Body of pancreas (tissue), 4 donors: ENCODE data around the gene SPINT1. TPM values are rescaled to one million over a fixed set of nuclear protein-coding genes. Genes with fewer than 3 reads are reported as not detected.
A peak's percentile ranks its signal among the peaks of the same experiment; 100 is the strongest.

Experiments
- ATAC-seq: fragments of 150-250 bp; one replicate; pipeline ENCODE4 v1.9.1; 2016
- DNase-seq, 4 donors: peaks; one replicate each; pipeline ENCODE4 v3.0.0-alpha.2; 2019
- H3K27ac ChIP-seq, 4 donors: fragments of 200-600 bp; sonication (generic); 1 replicate in 3 of 4; 2 replicates in 1 of 4; pipeline versions ENCODE4 v1.5.1 to v1.6.1; 2016 to 2019; ENCODE audit warnings: mild to moderate bottlenecking in 1 of 4, mixed read lengths in 1 of 4, moderate library complexity in 1 of 4
- H3K27me3 ChIP-seq, 2 donors: fragments of 200-600 bp; sonication (generic); one replicate each; pipeline ENCODE4 v1.6.0; 2016; ENCODE audit warnings: mild to moderate bottlenecking in 1 of 2
- H3K36me3 ChIP-seq, 2 donors: fragments of 200-600 bp; sonication (generic); replicated peaks in 1 of 2; 2 replicates each; pipeline ENCODE4 v1.5.1; 2016; ENCODE audit warnings: low read depth in 2 of 2; ENCODE audit not compliant: insufficient read depth in 1 of 2
- H3K4me1 ChIP-seq: fragments of 200-600 bp; sonication (generic); one replicate; pipeline ENCODE4 v1.6.0; 2016
- H3K4me3 ChIP-seq, 2 donors: fragments of 200-600 bp; sonication (generic); 1 replicate in 1 of 2; 2 replicates in 1 of 2; pipeline ENCODE4 v1.5.1; 2016 to 2019
- H3K9me3 ChIP-seq, 3 donors: fragments of 200-600 bp; sonication (generic); 1 replicate in 2 of 3; 2 replicates in 1 of 3; pipeline ENCODE4 v1.5.1; 2016
- CTCF ChIP-seq, 7 experiments: fragments of 450-650 bp in 4 of 7; fragments of 200-600 bp in 3 of 7; sonication (generic) in 3 of 7; IDR thresholded peaks; one replicate each; pipeline ENCODE4 v1.5.1; 2016 to 2019; ENCODE audit warnings: antibody characterized with exemption in 7 of 7
- POLR2A ChIP-seq, 3 donors: fragments of 450-650 bp; IDR thresholded peaks; one replicate each; pipeline ENCODE4 v1.6.1; 2016; ENCODE audit warnings: antibody characterized with exemption in 3 of 3, mild to moderate bottlenecking in 2 of 3
- WGBS, 2 donors: methylation state at CpG; one replicate each; pipeline ENCODE4 v1.1.5; 2017; 5-methylcytosine and 5-hydroxymethylcytosine counted together
- intact Hi-C: fragments of 100-400 bp; cut with DNase I; formaldehyde crosslinking; loops from one replicate; pipeline ENCODE4 v1.15.1; 2023
- total RNA-seq, 2 donors: library from RNA; depleted of rRNA; stranded (reverse); fragments of >200 nt; gene quantifications; one replicate each; pipeline ENCODE4 v1.1.0, GENCODE V29; 2016

SPINT1 gene
- total RNA-seq, 2 donors from 2014 or later: 110 to 134 TPM

- 73 to 77% methylated on average over 7 to 33 of the region's 33 CpGs for WGBS, 2 donors
- TF ChIP-seq POLR2A (IDR thresholded peaks at IDR 0.05) (no peak), CTCF (IDR thresholded peaks at IDR 0.05) (no peak)
These were observed 59.0 kb downstream of the SPINT1 start for GRCh38 chr15:40902605-40903561.

GRCh38 chr15:40904552-40905201 lies 60.8 kb downstream of the SPINT1 start:
- no peaks in the 10 kb centered on the region for H3K27me3 ChIP-seq
- WGBS, 2 donors: 73 to 74% methylated on average over 6 to 7 of the region's 7 CpGs
- H3K9me3 ChIP-seq: no peaks in the 10 kb centered on the region
- no peak overlapping the region for H3K4me3 ChIP-seq
- H3K27ac ChIP-seq: peak overlapping the region in 1 of 4 donors; percentile 89
- ATAC-seq (no peak), DNase-seq (no peak)
- peaks cover 36% of the 10 kb centered on the region for H3K4me1 ChIP-seq
- H3K36me3 ChIP-seq: peaks cover 5 to 16% of the 10 kb centered on the region in 2 donors
- intact Hi-C loops: loop anchor here (5.0 kb wide), 2 partner anchors 118 to 283 kb away; no protein-coding TSS in a partner anchor
- TF ChIP-seq CTCF (IDR thresholded peaks at IDR 0.05) (no peak), POLR2A (IDR thresholded peaks at IDR 0.05) (no peak)

More at GRCh38 chr15:40902605-40903561, 59.0 kb downstream of the SPINT1 start:
- ATAC-seq (no peak), DNase-seq (peak in 1 of 4 donors; percentile 74)
- intact Hi-C loops: loop anchor here (5.0 kb wide), 2 partner anchors 119 to 284 kb away; no protein-coding TSS in a partner anchor
- Histone ChIP-seq H3K27me3 (no peaks in the 10 kb centered on the region), H3K4me3 (no peak overlapping the region), H3K4me1 (peaks cover 33% of the 10 kb centered on the region), H3K9me3 (no peaks in the 10 kb centered on the region), H3K27ac (peak overlapping the region in 1 of 4 donors; percentile 6), H3K36me3 (peaks cover 5 to 24% of the 10 kb centered on the region in 2 donors)

GRCh38 chr15:40906091-40906990 lies 62.5 kb downstream of the SPINT1 start:
- peaks cover 0 to 4% of the 10 kb centered on the region in 2 donors for H3K36me3 ChIP-seq
- no peak overlapping the region for H3K4me3 ChIP-seq
- H3K4me1 ChIP-seq: peaks cover 36% of the 10 kb centered on the region
- ATAC-seq: peak; percentile 86
- H3K9me3 ChIP-seq: no peaks in the 10 kb centered on the region
- WGBS, 2 donors: 3% methylated on average over 10 to 36 of the region's 36 CpGs
- H3K27ac ChIP-seq: peak overlapping the region; percentile 86 to 92 (median 88)
- no peaks in the 10 kb centered on the region for H3K27me3 ChIP-seq
- peak; percentile 88 to 96 (median 94) for DNase-seq
- TF ChIP-seq CTCF (IDR thresholded peaks at IDR 0.05) (peak; percentile 73 to 96 (median 90)), POLR2A (IDR thresholded peaks at IDR 0.05) (peak in 2 of 3 donors; percentile 56)
- intact Hi-C loops: no loop called here

- TF ChIP-seq POLR2A (IDR thresholded peaks at IDR 0.05): no peak
- no peak for TF ChIP-seq CTCF (IDR thresholded peaks at IDR 0.05)
- Histone ChIP-seq H3K9me3 (no peaks in the 10 kb centered on the region), H3K4me1 (peaks cover 36% of the 10 kb centered on the region), H3K36me3 (peaks cover 0 to 4% of the 10 kb centered on the region in 2 donors), H3K4me3 (no peak overlapping the region), H3K27ac (peak overlapping the region; percentile 86 to 92 (median 88)), H3K27me3 (no peaks in the 10 kb centered on the region)
- DNase-seq (peak; percentile 43 to 64 (median 52)), ATAC-seq (no peak)
- WGBS, 2 donors: 28 to 47% methylated on average over 19 to 21 of the region's 22 CpGs
- intact Hi-C loops: no loop called here
These were observed 63.3 kb downstream of the SPINT1 start for GRCh38 chr15:40906991-40907802.
